ENCODE data around the gene CENPM.

GRCh38 chr22:41935509-41935908, 11.4 kb downstream of the CENPM start:
- TF ChIP-seq CTCF (conservative IDR thresholded peaks at IDR 0.05; ENCODE audit: low read depth, low read length): no peak
- TF ChIP-seq EZH2phosphoT487 (IDR thresholded peaks at IDR 0.05; ENCODE audit: borderline replicate concordance, low read length): no peak
- TF ChIP-seq EZH2 (IDR thresholded peaks at IDR 0.05; ENCODE audit: low read length, unreplicated experiment): no peak

Data from PC-3 (cell line).